Measurements from ENCODE around the gene MAPK8IP2. TPM values are rescaled to one million over a fixed set of nuclear protein-coding genes. Genes with fewer than 3 reads are reported as not detected.

Gene MAPK8IP2
- total RNA-seq, 4 donors from 2014 or later: 0.94 to 3.3 (median 1.5) TPM

DNA sequence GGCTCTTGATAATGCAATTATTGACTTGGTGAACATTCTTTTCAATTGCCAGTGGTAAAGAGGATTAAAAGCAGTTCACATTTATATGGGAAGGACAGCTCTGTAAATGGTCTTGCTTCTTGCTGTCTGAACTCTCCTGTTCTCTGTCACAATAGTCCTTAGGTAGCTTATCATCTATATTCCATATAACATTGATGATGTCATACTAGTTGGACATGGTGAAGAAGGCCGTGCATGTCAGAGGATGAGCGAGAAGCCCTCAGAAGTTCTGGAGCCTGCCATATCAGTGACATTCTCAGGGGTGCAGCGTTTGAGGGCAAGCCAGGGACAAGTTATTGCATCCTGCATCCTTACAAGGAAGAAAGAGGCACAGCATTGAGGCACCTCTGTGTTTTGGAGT, 15.4 kb upstream of the MAPK8IP2 start:
- H3K27me3 ChIP-seq: no peaks in the 10 kb centered on the region
- no peak for TF ChIP-seq POLR2A (IDR thresholded peaks at IDR 0.05)
- TF ChIP-seq, protein P1, sequence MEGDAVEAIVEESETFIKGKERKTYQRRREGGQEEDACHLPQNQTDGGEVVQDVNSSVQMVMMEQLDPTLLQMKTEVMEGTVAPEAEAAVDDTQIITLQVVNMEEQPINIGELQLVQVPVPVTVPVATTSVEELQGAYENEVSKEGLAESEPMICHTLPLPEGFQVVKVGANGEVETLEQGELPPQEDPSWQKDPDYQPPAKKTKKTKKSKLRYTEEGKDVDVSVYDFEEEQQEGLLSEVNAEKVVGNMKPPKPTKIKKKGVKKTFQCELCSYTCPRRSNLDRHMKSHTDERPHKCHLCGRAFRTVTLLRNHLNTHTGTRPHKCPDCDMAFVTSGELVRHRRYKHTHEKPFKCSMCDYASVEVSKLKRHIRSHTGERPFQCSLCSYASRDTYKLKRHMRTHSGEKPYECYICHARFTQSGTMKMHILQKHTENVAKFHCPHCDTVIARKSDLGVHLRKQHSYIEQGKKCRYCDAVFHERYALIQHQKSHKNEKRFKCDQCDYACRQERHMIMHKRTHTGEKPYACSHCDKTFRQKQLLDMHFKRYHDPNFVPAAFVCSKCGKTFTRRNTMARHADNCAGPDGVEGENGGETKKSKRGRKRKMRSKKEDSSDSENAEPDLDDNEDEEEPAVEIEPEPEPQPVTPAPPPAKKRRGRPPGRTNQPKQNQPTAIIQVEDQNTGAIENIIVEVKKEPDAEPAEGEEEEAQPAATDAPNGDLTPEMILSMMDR (IDR thresholded peaks at IDR 0.05): no peak
- no peak overlapping the region for H3K4me3 ChIP-seq (replicated peaks in 1 of 3)
- H3K9me3 ChIP-seq: no peaks in the 10 kb centered on the region
- H3K4me1 ChIP-seq: peaks cover 11 to 19% of the 10 kb centered on the region in 2 donors
- 90 to 92% methylated on average over 3 of the region's 3 CpGs for WGBS, 2 donors
- H3K27ac ChIP-seq: no peak overlapping the region
- DNase-seq: no peak
- intact Hi-C loops (cut with DNase I): no loop called here
- H3K36me3 ChIP-seq: no peaks in the 10 kb centered on the region

- H3K27ac ChIP-seq: no peak overlapping the region
- intact Hi-C loops (cut with DNase I): no loop called here
- peaks cover 11 to 19% of the 10 kb centered on the region in 2 donors for H3K4me1 ChIP-seq
- H3K27me3 ChIP-seq: no peaks in the 10 kb centered on the region
- H3K4me3 ChIP-seq (replicated peaks in 1 of 3): no peak overlapping the region
- no peaks in the 10 kb centered on the region for H3K9me3 ChIP-seq
- TF ChIP-seq, protein P1 (IDR thresholded peaks at IDR 0.05): no peak
- TF ChIP-seq POLR2A (IDR thresholded peaks at IDR 0.05): no peak
- no peaks in the 10 kb centered on the region for H3K36me3 ChIP-seq
- WGBS, 2 donors: 91 to 97% methylated on average over 7 to 8 of the region's 8 CpGs
- DNase-seq: no peak
These were observed 14.8 kb upstream of the MAPK8IP2 start for GRCh38 chr22:50585781-50586180.

GRCh38 chr22:50586416-50586815, 14.2 kb upstream of the MAPK8IP2 start:
- Histone ChIP-seq H3K9me3 (no peaks in the 10 kb centered on the region), H3K27me3 (no peaks in the 10 kb centered on the region), H3K27ac (no peak overlapping the region), H3K4me1 (peaks cover 5 to 13% of the 10 kb centered on the region in 2 donors), H3K4me3 (replicated peaks in 1 of 3) (no peak overlapping the region), H3K36me3 (no peaks in the 10 kb centered on the region)
- no peak for TF ChIP-seq POLR2A (IDR thresholded peaks at IDR 0.05)
- TF ChIP-seq, protein P1 (IDR thresholded peaks at IDR 0.05): no peak
- intact Hi-C loops (cut with DNase I): no loop called here
- DNase-seq: no peak
- 70 to 85% methylated on average over 5 of the region's 5 CpGs for WGBS, 2 donors

DNA sequence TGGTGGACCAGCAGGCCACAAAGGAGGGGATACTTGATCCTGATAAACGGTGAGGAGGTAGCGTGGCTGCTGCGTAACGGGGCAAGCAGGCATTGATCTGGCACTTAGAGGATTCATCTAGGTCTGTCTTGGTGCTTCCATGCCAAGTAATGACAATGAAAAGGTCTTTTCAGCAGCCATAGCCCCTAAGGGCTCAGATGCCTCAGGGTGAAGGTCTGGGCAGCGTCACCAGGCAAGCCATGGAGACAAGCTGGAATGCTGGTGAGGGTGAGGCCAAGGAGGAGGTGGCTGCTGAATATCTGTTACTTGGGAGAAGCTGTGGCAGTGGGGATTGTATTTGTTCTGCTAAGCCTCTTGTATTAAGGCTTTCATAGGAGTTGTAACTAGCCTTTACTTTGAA, 13.2 kb upstream of the MAPK8IP2 start:
- H3K9me3 ChIP-seq: no peaks in the 10 kb centered on the region
- no peaks in the 10 kb centered on the region for H3K27me3 ChIP-seq
- intact Hi-C loops (cut with DNase I): no loop called here
- H3K4me3 ChIP-seq (replicated peaks in 1 of 3): no peak overlapping the region
- no peak for TF ChIP-seq POLR2A (IDR thresholded peaks at IDR 0.05)
- TF ChIP-seq, protein P1 (IDR thresholded peaks at IDR 0.05): no peak
- H3K4me1 ChIP-seq: peaks cover 0 to 6% of the 10 kb centered on the region in 2 donors
- no peak for DNase-seq
- H3K36me3 ChIP-seq: no peaks in the 10 kb centered on the region
- 97 to 98% methylated on average over 5 of the region's 5 CpGs for WGBS, 2 donors
- no peak overlapping the region for H3K27ac ChIP-seq

DNA sequence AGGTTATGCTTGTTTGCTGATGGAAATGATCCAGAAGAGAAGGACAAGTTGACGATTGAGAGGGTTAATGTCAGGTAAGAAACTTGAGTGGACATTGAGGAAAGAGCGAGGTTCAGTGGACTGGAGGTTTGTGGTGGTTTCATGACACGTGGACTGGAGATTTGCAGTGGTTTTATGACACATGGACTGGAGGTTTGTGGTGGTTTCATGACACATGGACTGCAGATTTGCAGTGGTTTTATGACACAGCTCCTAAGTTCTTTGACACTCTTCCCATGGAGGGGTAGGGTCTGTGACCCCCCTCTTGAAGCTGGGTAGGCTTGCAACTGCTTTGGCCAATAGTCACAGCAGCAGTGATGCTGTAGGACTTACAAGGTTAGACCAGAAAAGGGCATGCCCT, 5.4 kb upstream of the MAPK8IP2 start:
- intact Hi-C loops (cut with DNase I): no loop called here
- Histone ChIP-seq H3K4me1 (peaks cover 0 to 5% of the 10 kb centered on the region in 2 donors), H3K27ac (no peak overlapping the region), H3K27me3 (no peaks in the 10 kb centered on the region), H3K9me3 (no peaks in the 10 kb centered on the region), H3K4me3 (replicated peaks in 1 of 3) (no peak overlapping the region), H3K36me3 (no peaks in the 10 kb centered on the region)
- 90 to 91% methylated on average over 3 of the region's 3 CpGs for WGBS, 2 donors
- no peak for DNase-seq
- TF ChIP-seq, protein P1 (IDR thresholded peaks at IDR 0.05): no peak
- TF ChIP-seq POLR2A (IDR thresholded peaks at IDR 0.05): no peak
